SH-SY5Y (cell line): ENCODE measurements around the gene CLPX.

Experiments used
- GATA2 ChIP-seq: IDR thresholded peaks from 2 replicates; pipeline ENCODE4 v1.6.1; 2011; ENCODE audit warnings: mild to moderate bottlenecking, low read depth, low read length
- GATA3 ChIP-seq: IDR thresholded peaks from 2 replicates; pipeline ENCODE4 v1.6.1; 2011; ENCODE audit warnings: low read depth, mild to moderate bottlenecking, low read length, moderate library complexity

DNA sequence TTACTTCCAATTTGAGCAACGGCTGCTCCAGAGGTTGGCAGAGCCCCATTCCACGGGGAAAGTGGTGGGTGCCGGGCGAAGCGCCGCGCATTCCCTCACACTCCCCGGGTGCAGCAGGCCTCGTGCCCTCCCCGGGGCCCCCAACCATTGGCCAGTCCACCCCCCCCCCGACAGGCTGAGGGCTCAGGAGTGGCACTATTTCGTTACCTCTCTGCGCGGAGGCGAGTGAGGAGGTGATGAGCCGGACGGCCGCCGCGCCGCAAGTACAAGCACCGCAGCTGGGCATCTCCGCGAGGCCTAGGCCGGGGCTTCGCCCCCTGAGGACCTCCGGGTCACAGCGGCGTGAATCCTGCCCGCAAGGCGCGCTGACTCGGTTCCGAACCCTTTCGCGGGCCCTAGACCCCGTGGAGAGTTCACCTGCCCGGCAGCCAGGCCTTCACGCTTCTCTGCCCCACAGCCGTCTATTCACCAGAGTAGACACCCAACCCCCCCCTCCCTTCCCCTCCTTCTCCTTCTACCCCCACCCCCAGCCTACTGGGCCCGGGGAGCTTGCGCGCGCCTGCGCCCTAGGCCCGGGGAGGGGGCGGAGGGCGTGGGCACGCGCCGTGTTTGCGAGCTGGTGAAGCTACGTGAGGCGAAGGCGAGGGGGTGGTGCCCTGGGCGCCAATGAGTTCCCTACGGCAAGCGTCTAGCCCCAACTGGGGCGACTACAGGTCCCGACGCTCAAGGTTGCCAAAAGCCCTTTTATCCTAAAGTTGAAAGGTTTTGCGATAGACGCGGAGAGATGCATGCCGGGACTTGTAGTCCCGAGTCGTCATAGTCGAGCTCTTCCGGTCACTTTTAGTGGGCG, at the start of gene CLPX:
- TF ChIP-seq GATA2, result no peak
- no peak for TF ChIP-seq GATA3
